HAP-1 (cell line): Measurements from ENCODE around the gene SCPEP1.

Source experiments
- DNase-seq, 2 experiments: peaks; one replicate each; pipeline ENCODE4 v3.0.0-alpha.2; 2016 to 2020; ENCODE audit warnings: low spot score in 2 of 2
- H3K27me3 ChIP-seq: fragments of 250-450 bp; sonication (Bioruptor Pico); 2 replicates; pipeline ENCODE4 v1.5.1; 2020; ENCODE audit warnings: low read depth, mild to moderate bottlenecking, moderate library complexity
- H3K36me3 ChIP-seq: fragments of 250-450 bp; sonication (Bioruptor Pico); replicated peaks from 2 replicates; pipeline ENCODE4 v1.5.1; 2020; ENCODE audit warnings: mild to moderate bottlenecking
- H3K4me1 ChIP-seq: fragments of 250-450 bp; sonication (Bioruptor Pico); 2 replicates; pipeline ENCODE4 v1.5.1; 2020; ENCODE audit warnings: mild to moderate bottlenecking
- H3K4me3 ChIP-seq: fragments of 250-450 bp; sonication (Bioruptor Pico); 2 replicates; pipeline ENCODE4 v1.5.1; 2020; ENCODE audit warnings: mild to moderate bottlenecking, moderate library complexity
- H3K9me3 ChIP-seq: fragments of 250-450 bp; sonication (Bioruptor Pico); 2 replicates; pipeline ENCODE4 v1.5.1; 2020; ENCODE audit warnings: mild to moderate bottlenecking, moderate library complexity
- in situ Hi-C: fragments of 300-500 bp; cut with MboI; formaldehyde crosslinking; loops from 3 replicates; pipeline ENCODE4 v1.14.3; 2020; ENCODE audit warnings: low sequenced_read_pairs, inconsistent platforms, mixed read lengths

Gene SCPEP1

DNA sequence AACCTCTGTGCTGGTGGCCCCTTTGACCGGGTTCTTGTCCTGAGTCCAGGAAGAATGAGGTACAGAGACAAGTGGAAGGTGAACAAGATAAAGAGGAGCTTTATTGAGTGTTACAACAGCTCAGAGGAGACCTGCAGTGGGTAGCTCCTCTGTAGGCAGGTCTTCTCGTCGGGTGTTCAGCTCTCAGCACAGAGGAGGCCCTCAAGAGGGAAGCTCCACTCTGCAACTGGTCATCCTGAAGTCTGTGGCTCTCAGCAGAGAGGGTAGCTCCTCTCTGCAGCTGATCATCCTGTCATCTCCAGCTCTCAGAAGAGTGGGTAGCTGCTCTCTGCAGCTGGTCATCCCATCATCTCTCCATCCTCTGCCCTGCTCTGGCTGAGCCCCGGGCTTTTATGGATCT is 39.7 kb downstream of the SCPEP1 start:
- Histone ChIP-seq H3K4me1 (no peaks in the 10 kb centered on the region), H3K36me3 (no peaks in the 10 kb centered on the region), H3K27me3 (no peaks in the 10 kb centered on the region), H3K9me3 (no peaks in the 10 kb centered on the region), H3K4me3 (no peak overlapping the region)
- no peak for DNase-seq
- in situ Hi-C loops, result no loop called here

DNA sequence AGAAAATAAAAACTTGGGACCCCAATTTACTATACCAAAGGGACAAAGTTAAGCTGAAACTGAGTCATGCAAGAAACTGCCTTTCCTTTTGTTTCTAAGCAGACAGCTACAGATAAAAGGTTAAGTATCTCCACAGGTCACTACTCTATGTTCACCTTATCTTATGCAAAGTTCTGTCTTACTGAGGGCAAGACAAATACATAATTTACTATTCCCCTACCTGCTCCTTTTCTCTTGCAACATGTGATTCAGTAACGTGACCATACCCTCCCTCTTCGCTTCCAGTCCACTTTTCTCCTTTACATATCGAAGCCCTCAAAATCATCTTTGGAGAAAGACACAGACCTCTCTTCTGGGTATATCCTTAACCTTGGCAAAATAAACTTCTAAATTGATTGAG is 42.3 kb downstream of the SCPEP1 start:
- in situ Hi-C loops, result no loop called here
- Histone ChIP-seq H3K4me3 (no peak overlapping the region), H3K27me3 (peaks cover 2% of the 10 kb centered on the region; the same call in 1 of the 2 replicates), H3K4me1 (no peaks in the 10 kb centered on the region), H3K36me3 (no peaks in the 10 kb centered on the region), H3K9me3 (no peaks in the 10 kb centered on the region)
- DNase-seq, result no peak

DNA sequence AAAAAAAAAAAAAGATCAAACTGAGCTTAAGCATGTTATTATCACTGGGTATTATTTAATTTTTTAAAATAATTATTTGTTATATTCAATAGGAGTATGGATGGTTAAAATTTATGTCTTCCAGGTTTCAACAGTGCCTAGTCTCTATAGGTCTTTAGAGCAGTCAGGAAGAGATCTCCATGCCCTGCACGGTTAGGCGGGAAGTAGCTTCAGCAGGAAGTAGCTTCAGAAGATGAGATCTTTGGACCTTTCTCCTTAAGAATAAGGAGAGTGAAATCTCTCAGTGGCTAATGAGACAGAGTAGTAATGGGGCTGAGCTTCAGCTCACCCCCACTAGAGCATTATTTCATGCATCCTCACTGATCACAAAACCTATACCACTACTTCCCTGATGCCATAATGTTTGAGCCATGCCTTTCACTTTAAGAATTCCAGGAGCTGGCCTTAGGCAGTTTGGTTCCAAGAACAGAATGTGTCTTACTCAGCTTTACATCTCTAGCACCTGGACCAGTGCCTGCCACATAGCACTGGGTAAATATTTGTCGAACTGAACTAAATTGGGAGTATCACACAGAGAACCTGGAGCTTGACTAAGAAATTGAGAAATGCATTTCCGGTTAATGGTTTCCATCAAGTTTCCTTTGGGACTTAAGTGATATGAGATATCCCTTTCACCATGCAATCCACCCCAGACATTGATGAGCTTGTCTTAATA is 43.5 kb downstream of the SCPEP1 start:
- no peaks in the 10 kb centered on the region for H3K36me3 ChIP-seq
- H3K9me3 ChIP-seq, result no peaks in the 10 kb centered on the region
- no peak overlapping the region for H3K4me3 ChIP-seq
- DNase-seq, result no peak
- no peaks in the 10 kb centered on the region for H3K4me1 ChIP-seq
- in situ Hi-C loops, result no loop called here
- H3K27me3 ChIP-seq, result peaks cover 2% of the 10 kb centered on the region; the same call in 1 of the 2 replicates

DNA sequence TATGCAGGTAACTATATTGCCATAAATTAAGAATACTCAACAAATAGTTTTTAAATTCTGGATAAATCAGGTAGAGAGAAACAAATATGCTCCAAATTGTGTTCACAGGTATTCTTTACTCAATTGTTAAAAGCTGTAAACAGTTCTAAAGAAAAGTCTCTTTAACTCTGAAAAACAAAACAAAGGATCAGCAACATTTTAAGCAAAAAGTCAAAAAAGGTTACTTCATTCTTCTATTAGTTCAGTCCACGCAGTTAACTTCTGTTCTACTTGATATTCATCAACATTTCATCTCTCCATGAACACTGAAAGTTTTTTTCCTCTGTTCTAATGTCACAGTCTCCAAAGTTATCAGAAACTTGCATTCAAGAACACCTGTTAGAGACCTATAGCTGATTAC is 47.9 kb downstream of the SCPEP1 start:
- no peak overlapping the region for H3K4me3 ChIP-seq
- DNase-seq, result no peak
- in situ Hi-C loops, result no loop called here

DNA sequence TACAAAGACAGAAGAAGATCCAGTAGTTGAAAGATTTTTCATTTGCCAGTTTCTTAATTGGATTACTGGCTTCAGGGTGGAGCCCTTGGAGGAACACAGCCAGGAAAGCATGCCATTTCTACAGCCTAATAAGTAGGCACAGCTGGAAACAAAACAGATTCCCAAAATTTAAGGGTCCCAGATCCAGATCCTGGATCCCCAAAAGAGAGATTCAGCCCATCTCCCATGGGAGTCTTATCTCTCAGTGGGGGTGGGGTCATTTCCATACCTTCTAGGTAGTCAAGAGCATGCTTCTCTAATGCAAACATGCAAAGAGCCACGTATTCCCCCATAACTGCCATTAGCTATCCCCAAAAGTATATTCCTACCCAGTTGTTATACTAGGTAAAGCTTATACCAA is 49.9 kb downstream of the SCPEP1 start:
- in situ Hi-C loops, result no loop called here

More for the DNA sequence above, 47.9 kb downstream of the SCPEP1 start:
- Histone ChIP-seq H3K36me3 (no peaks in the 10 kb centered on the region), H3K9me3 (peaks cover 2% of the 10 kb centered on the region; the same call in 1 of the 2 replicates), H3K4me1 (no peaks in the 10 kb centered on the region), H3K27me3 (peaks cover 2% of the 10 kb centered on the region; the same call in 1 of the 2 replicates)

DNA sequence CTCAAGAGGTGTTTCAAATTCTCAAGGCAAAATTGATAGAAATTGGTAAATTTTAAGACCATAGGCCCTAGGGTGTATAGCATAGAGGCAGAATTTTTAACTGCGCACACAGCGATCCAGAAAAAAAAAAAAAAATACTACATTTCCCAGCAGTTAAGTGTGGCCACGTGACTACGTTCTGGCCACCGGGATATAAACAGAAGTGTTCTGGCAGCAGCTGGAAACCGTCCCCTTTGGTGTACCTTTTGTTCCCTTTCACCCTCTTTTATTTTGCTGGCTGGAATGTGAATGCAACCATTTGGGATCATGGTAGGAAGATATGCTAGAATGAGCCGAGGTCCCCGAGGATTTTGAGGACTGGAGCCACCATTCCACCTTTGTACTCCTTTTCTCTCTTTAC is 54.4 kb downstream of the SCPEP1 start:
- peaks cover 2% of the 10 kb centered on the region; the same call in 1 of the 2 replicates for H3K27me3 ChIP-seq
- DNase-seq, result no peak
- no peak overlapping the region for H3K4me3 ChIP-seq
- in situ Hi-C loops, result no loop called here
- no peaks in the 10 kb centered on the region for H3K36me3 ChIP-seq
- H3K9me3 ChIP-seq, result peaks cover 2% of the 10 kb centered on the region; the same call in 1 of the 2 replicates
- no peaks in the 10 kb centered on the region for H3K4me1 ChIP-seq

More for the DNA sequence above, 49.9 kb downstream of the SCPEP1 start:
- Histone ChIP-seq H3K4me3 (no peak overlapping the region), H3K36me3 (no peaks in the 10 kb centered on the region), H3K27me3 (peaks cover 2% of the 10 kb centered on the region; the same call in 1 of the 2 replicates), H3K4me1 (no peaks in the 10 kb centered on the region), H3K9me3 (peaks cover 2% of the 10 kb centered on the region; the same call in 1 of the 2 replicates)
- no peak for DNase-seq

DNA sequence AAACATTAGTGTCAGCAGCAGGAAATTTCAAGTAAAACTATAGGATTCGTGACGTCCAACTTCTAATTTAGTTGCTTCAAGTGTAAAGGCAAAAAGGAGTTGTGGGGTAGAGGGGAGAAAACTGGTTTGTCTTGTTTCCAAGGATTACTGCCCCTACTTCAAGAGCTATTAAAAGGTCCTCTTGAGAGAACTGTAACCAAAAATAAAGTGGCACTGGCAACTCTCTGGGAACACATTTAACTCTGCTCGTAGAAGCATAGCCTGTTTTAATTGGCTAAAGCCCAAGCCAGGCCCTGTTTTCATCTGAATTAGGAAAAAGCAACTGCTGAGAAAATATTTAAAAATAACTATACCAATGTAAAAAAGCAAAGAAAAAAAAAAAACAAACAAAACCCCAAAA is 55.4 kb downstream of the SCPEP1 start:
- Histone ChIP-seq H3K36me3 (no peaks in the 10 kb centered on the region), H3K9me3 (no peaks in the 10 kb centered on the region), H3K4me1 (no peaks in the 10 kb centered on the region), H3K27me3 (peaks cover 2% of the 10 kb centered on the region; the same call in 1 of the 2 replicates), H3K4me3 (no peak overlapping the region)
- no peak for DNase-seq
- in situ Hi-C loops, result no loop called here

DNA sequence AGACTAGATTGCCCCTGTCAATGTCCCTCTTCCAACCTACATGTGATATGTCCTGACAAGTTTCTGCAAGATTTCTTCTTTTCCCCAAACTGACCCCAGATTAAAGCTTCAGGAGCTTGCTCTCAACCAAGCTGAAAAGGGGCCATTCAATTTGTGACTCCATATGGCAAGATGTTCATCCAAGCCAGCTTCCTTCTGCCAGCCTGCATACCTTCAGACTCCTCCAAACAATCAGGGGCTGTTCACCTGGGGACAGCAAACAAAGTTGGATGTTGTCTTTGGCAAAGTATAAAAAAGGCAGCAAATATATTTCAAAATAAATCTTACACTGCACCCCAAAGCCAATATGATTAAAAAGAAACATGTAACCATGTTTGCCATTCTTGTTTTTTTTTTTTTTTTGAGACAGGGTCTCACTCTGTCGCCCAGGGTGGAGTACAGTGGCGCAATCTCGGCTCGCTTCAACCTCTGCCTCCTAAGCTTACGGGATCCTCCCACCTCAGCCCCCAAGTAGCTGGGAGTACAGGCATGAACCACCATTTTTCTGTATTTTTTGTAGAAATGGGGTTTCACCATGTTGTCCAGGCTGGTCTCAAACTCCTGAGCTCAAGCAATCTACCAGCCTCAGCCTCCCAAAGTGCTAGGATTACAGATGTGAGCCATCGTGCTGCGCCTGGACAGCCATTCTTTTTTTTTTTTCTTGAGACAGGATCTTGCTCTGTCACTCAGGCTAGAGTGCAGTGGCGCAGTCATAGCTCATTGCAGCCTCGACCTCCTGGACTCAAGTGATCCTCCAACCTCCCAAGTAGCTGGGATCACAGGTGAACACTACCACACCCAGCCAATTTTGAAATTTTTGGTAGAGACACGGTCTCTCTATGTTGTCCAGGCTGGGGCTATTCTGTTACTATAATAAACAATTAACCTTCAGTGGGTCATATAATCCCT is 57.1 kb downstream of the SCPEP1 start:
- Histone ChIP-seq H3K27me3 (peaks cover 8% of the 10 kb centered on the region; the same call in 1 of the 2 replicates), H3K36me3 (no peaks in the 10 kb centered on the region), H3K4me3 (no peak overlapping the region), H3K4me1 (no peaks in the 10 kb centered on the region), H3K9me3 (no peaks in the 10 kb centered on the region)
- in situ Hi-C loops, result no loop called here
- DNase-seq, result no peak

DNA sequence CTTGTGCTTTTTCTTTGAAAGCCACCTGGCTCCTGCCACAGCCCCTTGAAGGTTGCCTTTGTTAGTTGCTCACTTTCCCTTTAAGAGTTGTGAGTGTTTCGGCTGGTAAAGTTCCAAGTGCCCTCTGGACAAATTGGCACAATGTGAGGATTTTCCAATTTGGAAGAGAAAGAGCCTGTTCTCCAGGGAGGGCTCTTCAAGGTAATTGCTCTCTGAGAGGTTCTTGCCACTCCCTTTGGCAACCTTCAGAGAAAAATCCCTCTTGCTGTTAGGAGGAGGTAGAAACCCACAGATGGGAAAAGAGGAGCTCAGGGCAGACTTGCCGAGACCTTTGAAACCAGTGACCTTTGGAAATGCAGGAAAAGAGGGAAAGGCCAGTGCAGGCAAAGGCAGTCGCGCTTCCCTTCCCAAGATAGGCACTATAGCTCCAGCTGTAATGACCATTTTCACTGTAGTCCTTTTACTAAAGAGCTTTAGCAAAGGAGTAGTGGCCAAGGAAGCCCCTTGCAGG is 58.1 kb downstream of the SCPEP1 start:
- Histone ChIP-seq H3K36me3 (no peaks in the 10 kb centered on the region), H3K4me1 (no peaks in the 10 kb centered on the region), H3K4me3 (no peak overlapping the region)

DNA sequence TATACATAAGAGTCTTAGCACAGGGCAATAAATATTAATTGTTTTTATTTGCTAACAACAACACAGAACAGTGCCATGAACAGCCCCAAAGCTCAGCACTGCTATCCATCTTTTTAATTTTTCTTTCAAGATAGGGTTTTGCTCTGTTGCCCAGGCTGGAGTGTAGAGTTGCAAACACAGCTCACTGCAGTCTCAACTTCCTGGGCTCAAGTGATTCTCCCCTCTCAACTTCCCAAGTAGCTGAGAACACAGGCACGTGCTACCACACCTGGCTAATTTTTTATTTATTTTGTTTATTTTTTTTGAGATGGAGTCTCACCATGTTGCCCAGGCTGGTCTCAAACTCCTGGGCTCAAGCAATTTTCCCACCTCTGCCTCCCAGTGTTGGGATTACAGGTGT is 59.5 kb downstream of the SCPEP1 start:
- DNase-seq, result no peak
- Histone ChIP-seq H3K4me1 (no peaks in the 10 kb centered on the region), H3K9me3 (no peaks in the 10 kb centered on the region), H3K36me3 (no peaks in the 10 kb centered on the region), H3K4me3 (no peak overlapping the region), H3K27me3 (peaks cover 8% of the 10 kb centered on the region; the same call in 1 of the 2 replicates)
- in situ Hi-C loops, result no loop called here

More for the DNA sequence above, 58.1 kb downstream of the SCPEP1 start:
- H3K27me3 ChIP-seq, result peaks cover 8% of the 10 kb centered on the region; the same call in 1 of the 2 replicates
- in situ Hi-C loops, result no loop called here
- DNase-seq, result peak; percentile 21 to 28
- H3K9me3 ChIP-seq, result no peaks in the 10 kb centered on the region

DNA sequence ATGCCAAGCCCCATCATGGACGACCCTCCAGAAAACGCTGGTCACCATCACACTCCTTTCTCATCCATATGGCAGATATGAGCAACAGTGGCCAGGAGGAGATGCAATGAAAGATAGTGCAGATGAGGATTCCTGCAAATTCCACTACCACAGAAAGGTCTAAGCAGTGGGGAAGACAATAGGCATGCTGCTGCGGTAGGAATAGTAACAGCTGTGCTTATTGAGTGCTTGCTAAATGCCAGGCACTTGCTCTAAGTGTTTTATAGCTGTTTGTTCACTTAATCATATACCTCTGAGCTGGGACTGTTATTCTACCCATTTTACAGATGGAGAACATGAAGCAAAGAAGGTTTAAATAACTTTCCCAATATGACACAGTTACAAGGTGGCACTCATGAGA is 60.6 kb downstream of the SCPEP1 start:
- no peak overlapping the region for H3K4me3 ChIP-seq
- no peak for DNase-seq

DNA sequence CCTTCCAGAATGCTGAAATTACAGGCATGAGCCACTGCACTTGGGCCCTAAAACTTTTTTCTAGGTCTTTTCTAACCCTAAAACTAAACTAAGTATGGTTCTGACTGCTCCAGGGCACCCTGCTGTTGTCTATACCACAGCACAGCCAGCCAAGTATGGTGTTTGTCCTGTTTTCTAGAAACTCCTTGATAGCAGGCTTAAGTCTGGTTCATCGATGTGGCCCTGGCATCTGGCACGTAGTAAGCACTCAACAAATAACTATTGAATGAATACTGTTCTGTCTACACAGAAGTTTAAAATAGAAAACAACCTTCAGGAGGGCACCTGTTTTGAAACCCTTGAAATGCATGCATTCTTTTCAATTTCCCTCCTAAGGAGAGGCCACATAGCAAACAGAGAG is 62.6 kb downstream of the SCPEP1 start:
- Histone ChIP-seq H3K27me3 (peaks cover 11% of the 10 kb centered on the region; the same call in 1 of the 2 replicates), H3K36me3 (no peaks in the 10 kb centered on the region), H3K9me3 (no peaks in the 10 kb centered on the region), H3K4me1 (no peaks in the 10 kb centered on the region), H3K4me3 (no peak overlapping the region)
- DNase-seq, result no peak
- in situ Hi-C loops, result no loop called here

More for the DNA sequence above, 60.6 kb downstream of the SCPEP1 start:
- Histone ChIP-seq H3K27me3 (peaks cover 10% of the 10 kb centered on the region; the same call in 1 of the 2 replicates), H3K9me3 (no peaks in the 10 kb centered on the region), H3K4me1 (no peaks in the 10 kb centered on the region), H3K36me3 (no peaks in the 10 kb centered on the region)
- in situ Hi-C loops, result no loop called here

DNA sequence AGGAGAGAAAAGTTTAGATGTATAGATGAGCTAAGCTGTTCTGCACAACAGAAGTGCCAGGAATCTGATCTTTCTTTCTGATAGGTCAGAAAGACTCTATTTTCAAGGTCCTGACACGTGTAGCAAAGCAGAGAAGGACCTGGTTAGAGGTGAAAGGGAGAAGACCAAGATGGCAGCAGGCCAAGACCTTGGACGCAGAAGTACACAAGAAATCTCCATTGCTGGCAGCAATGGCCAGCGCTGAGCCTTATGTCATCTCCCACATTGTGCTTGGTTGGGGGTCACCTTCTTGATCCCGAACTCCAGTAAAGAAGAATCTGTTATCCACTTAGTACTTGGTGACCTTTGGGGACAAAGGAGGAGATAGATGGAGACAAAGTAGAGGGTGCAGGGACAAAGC is 65.3 kb downstream of the SCPEP1 start:
- Histone ChIP-seq H3K9me3 (no peaks in the 10 kb centered on the region), H3K4me1 (no peaks in the 10 kb centered on the region), H3K36me3 (no peaks in the 10 kb centered on the region), H3K27me3 (0 out of 2 replicates have a peak, but pooled peaks cover 8% of the 10 kb centered on the region), H3K4me3 (no peak overlapping the region)
- in situ Hi-C loops, result no loop called here
- DNase-seq, result no peak
